SJSA1 (cell line): ENCODE data around the gene C17orf75. TPM values are rescaled to one million over a fixed set of nuclear protein-coding genes. Genes with fewer than 3 reads are reported as not detected.

Source experiments
- DNase-seq, 2 experiments: peaks; one replicate each; pipeline ENCODE4 v3.0.0-alpha.2; 2015 to 2020; ENCODE audit warnings: low spot score in 2 of 2, low read depth in 1 of 2
- H3K27ac ChIP-seq: fragments of 250-450 bp; sonication (Bioruptor Pico); 2 replicates; pipeline ENCODE4 v1.5.1; 2020; ENCODE audit warnings: mild to moderate bottlenecking, moderate library complexity
- H3K27me3 ChIP-seq: fragments of 250-450 bp; sonication (Bioruptor Pico); replicated peaks from 2 replicates; pipeline ENCODE4 v1.5.1; 2020; ENCODE audit warnings: mild to moderate bottlenecking, moderate library complexity
- H3K36me3 ChIP-seq: fragments of 250-450 bp; sonication (Bioruptor Pico); 2 replicates; pipeline ENCODE4 v1.5.1; 2020; ENCODE audit warnings: mild to moderate bottlenecking
- H3K4me1 ChIP-seq: fragments of 250-450 bp; sonication (Bioruptor Pico); replicated peaks from 2 replicates; pipeline ENCODE4 v1.6.1; 2021; ENCODE audit warnings: mild to moderate bottlenecking
- H3K4me3 ChIP-seq: fragments of 250-450 bp; sonication (Bioruptor Pico); 2 replicates; pipeline ENCODE4 v1.5.1; 2020; ENCODE audit warnings: mild to moderate bottlenecking
- H3K9me3 ChIP-seq: fragments of 250-450 bp; sonication (Bioruptor Pico); replicated peaks from 2 replicates; pipeline ENCODE4 v1.5.1; 2020; ENCODE audit warnings: mild to moderate bottlenecking
- total RNA-seq: library from RNA; depleted of rRNA; stranded (reverse); fragments of >200 nt; shearing (Covaris generic); gene quantifications from 2 replicates; pipeline ENCODE4 v1.2.3, GENCODE V29; 2014

C17orf75 gene
- total RNA-seq, 1 experiment from 2014 or later = 16.5 TPM

DNA sequence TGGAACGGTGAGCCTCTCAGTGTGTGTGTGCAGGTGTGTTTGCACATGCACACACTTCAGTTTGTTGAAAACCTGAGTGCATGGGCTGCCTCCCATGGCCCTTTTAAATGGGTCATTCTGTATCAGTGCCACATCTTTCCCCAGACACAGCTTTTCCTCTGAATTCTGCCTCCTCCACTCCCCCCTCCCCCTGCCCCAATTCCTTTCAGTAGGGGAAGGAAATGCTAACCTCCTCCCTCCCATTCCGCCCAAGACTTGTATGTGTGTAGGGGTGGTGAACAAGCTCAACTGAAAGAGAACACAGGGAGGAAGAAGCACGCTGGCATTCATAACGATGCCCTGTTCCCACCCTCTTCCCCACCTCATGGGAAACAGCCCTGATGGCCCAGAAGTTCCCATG, 34.3 kb downstream of the C17orf75 start:
- H3K9me3 ChIP-seq = no peaks in the 10 kb centered on the region
- no peaks in the 10 kb centered on the region for H3K4me1 ChIP-seq
- H3K27me3 ChIP-seq = no peaks in the 10 kb centered on the region; the same call in 1 of the 2 replicates
- H3K4me3 ChIP-seq = no peak overlapping the region
- H3K27ac ChIP-seq = no peak overlapping the region
- DNase-seq = no peak
- H3K36me3 ChIP-seq = no peaks in the 10 kb centered on the region

DNA sequence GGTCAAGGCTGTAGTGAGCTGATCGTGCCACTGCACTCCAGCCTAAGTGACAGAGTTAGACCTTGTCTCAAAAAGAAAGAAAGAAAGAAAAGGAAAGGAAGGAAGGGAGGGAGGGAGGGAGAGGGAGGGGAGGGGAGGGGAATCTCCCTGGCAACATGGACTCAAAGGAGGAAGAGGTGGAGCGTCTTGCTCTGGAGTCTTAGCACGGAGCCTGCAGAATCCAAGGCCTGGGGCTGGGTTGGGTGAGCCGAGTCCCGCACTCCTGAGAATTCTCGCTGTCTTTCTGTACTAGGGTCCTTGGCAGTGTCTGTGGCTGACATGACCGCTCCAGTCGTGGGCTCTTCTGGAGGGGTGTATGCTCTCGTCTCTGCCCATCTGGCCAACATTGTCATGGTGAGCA, 36.9 kb downstream of the C17orf75 start:
- Histone ChIP-seq H3K27me3 (no peaks in the 10 kb centered on the region; the same call in 1 of the 2 replicates), H3K4me3 (no peak overlapping the region), H3K4me1 (no peaks in the 10 kb centered on the region), H3K27ac (no peak overlapping the region), H3K36me3 (no peaks in the 10 kb centered on the region), H3K9me3 (no peaks in the 10 kb centered on the region)
- DNase-seq = no peak

DNA sequence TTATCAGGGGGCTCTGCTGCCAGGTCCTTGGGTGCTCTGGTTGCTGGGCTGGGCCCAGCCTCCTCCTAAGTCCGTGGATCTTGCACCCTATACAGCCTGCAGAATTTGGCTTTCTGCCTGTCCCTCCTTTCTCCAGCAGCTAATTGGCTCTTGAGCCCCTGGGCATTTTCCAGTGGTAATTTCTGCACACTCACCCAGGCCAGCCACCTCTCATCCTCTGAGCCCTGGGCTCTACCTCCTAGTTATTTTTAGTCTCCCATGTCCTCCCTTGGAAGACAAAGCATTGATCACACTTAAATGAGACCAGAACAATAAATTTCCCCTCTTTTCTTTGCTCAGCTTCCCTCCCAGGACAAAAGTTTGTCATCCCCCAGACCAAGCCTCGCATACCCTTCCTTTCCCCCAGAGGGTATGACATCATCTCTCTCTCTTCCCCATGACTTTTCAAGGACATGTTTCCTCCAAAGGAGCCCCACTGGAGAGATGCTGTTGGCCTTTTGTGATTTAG, 38.1 kb downstream of the C17orf75 start:
- Histone ChIP-seq H3K9me3 (no peaks in the 10 kb centered on the region), H3K4me1 (no peaks in the 10 kb centered on the region), H3K27ac (no peak overlapping the region), H3K36me3 (no peaks in the 10 kb centered on the region), H3K4me3 (no peak overlapping the region), H3K27me3 (no peaks in the 10 kb centered on the region; the same call in 1 of the 2 replicates)
- DNase-seq = no peak

DNA sequence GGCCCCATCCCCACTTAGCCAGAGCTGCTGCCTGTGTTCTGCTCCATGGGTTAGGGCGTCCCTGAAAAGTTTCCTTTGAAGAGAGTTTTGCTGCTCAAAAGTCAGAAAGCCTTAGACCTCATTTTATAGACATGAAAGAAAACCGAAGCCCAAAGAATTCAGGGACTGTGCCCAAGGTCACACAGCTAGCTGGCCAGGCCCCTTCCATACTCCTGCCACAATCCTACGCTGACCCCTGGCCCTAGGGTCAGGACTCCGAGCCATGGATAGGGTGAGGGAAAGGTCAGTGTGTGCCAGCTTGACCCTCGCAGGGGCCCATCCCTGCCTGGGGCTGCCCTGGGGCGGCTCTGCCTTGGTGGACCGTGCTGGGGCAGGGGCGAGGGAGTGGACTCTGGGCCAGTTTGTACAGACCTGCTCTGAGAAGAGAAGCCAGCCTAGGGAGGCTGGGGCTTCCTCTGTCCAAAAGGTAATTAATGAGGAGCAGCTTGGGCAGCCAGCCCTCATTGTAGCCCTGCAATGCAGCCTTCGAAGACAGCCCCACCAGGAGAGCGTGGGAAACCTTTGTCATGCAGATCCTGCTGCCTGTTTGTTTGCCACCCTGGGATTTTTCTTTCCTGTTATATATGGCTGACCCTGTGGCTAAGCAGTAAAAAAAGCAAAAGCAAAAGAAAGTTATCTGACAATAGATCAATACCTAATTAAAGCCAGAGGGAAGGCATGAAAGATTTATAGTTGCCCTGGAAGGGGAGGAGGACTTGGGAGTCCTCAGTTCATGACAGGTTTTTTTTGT, 38.9 kb downstream of the C17orf75 start:
- Histone ChIP-seq H3K4me1 (no peaks in the 10 kb centered on the region), H3K27ac (no peak overlapping the region), H3K9me3 (no peaks in the 10 kb centered on the region), H3K36me3 (no peaks in the 10 kb centered on the region), H3K27me3 (no peaks in the 10 kb centered on the region; the same call in 1 of the 2 replicates), H3K4me3 (no peak overlapping the region)
- DNase-seq = no peak

DNA sequence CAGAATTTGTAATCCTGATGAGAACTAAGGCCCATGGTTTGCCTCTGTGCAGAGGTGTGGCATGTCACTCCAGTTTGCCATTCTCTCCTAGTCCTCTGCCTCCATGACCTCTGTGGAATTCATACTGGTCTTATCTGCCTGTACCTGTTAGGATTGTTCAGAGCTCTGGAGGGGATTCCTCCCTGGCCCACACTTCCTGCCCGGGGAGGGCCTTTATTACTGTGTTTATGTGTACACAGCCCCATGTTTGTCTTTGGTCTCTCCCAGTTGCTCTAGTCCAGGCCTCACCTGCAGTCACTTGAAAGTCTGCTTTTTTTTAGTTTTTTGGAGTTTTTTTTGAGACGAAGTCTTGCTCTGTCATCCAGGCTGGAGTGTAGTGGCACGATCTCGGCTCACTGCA, 39.9 kb downstream of the C17orf75 start:
- Histone ChIP-seq H3K9me3 (no peaks in the 10 kb centered on the region), H3K27ac (no peak overlapping the region), H3K4me1 (no peaks in the 10 kb centered on the region), H3K27me3 (no peaks in the 10 kb centered on the region; the same call in 1 of the 2 replicates), H3K4me3 (no peak overlapping the region), H3K36me3 (no peaks in the 10 kb centered on the region)
- DNase-seq = no peak

DNA sequence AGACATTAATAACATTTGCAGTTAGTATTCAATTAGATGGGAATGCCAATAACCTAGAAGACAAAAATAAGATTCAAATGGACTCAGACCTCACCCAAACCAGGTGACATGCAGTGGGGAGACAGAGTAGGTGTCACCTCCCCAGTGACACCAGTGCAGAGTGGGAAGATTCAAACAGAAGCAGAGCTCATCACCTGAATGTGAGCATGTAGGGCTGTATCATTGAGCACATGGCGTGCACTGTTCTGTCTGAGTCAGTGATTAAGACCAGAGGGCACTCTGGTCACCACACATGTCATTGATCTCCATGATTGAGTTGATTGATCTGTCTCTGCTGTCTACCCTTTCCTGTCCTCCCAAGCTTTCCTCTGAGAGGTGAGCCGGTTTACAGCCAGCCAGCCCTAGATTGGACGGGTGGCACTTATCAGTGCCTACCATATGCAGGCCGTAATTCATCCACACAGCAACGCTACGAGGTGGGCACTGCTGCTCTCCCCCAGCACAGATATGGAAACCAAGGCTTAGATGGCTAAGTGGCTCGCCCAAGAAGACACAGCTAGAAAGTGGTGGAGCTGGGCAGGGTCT, 42.3 kb downstream of the C17orf75 start:
- no peaks in the 10 kb centered on the region for H3K9me3 ChIP-seq
- H3K27ac ChIP-seq = no peak overlapping the region
- H3K27me3 ChIP-seq = no peaks in the 10 kb centered on the region
- no peak for DNase-seq
- H3K36me3 ChIP-seq = no peaks in the 10 kb centered on the region
- no peaks in the 10 kb centered on the region for H3K4me1 ChIP-seq
- no peak overlapping the region for H3K4me3 ChIP-seq

DNA sequence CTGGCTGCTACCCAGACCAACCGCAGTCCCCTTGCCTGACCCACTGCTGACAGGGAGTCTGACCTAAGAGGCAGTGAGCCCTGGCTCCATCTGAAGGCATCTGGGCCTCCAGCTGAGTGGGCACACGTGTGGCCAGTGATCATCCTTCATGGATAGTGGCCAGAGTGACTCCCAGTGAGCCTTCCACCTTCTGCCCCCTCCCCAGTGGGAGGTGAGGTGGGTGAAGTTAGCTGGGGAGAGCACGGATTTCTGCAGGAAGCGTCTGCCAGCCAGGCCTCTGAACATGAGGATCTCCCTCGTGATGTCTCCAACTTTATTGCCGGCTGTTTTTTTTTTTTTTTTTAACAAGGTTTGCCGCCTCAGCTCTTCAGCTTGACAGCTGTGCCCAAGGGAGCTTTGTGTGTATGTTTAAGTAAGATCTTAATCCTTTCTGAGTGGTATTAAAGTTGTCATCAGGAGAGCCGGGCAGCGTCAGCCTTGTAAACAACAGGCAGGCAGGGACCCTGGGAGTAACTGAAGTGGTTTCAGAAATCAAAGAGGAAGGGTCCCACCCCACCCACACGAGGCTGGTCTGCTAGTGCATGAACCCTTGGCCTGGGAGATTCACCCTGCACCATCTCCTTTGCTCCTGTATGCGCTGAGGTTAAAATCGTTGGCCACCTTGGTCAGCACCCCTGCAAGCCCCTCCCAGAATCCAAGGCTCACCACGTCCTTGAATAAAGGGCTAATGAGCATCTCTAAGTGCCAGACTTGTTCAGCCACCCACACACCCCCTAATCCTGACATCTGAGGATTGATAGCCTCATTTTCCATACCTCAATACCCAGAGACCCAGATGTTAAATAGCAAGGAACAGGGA, 43.0 kb downstream of the C17orf75 start:
- DNase-seq = no peak

DNA sequence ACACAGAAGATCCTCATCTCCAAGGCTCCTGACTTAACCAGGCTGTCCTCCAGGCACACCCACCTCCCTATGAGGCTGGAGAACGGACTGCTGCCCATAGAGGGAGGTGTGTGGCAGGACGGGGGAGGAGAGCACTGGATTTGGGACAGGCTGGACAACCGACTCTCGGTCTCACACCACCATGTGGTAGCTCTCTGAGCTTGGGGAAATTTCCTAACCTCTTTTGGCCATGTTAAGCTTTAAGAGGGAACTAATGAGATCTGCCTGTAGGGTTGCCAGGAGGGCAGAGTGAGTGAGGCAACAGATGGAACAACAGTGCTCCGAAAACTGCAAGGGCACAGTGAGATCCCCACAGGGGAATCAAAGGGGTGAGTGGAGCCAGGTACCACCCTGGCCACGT, 43.7 kb downstream of the C17orf75 start:
- no peaks in the 10 kb centered on the region for H3K4me1 ChIP-seq
- no peak overlapping the region for H3K4me3 ChIP-seq
- no peaks in the 10 kb centered on the region for H3K36me3 ChIP-seq
- H3K9me3 ChIP-seq = no peaks in the 10 kb centered on the region
- H3K27ac ChIP-seq = no peak overlapping the region
- H3K27me3 ChIP-seq = no peaks in the 10 kb centered on the region
- no peak for DNase-seq

More for the DNA sequence above, 43.0 kb downstream of the C17orf75 start:
- no peak overlapping the region for H3K4me3 ChIP-seq
- no peaks in the 10 kb centered on the region for H3K4me1 ChIP-seq
- no peaks in the 10 kb centered on the region for H3K27me3 ChIP-seq
- H3K9me3 ChIP-seq = no peaks in the 10 kb centered on the region
- H3K27ac ChIP-seq = no peak overlapping the region
- H3K36me3 ChIP-seq = no peaks in the 10 kb centered on the region

DNA sequence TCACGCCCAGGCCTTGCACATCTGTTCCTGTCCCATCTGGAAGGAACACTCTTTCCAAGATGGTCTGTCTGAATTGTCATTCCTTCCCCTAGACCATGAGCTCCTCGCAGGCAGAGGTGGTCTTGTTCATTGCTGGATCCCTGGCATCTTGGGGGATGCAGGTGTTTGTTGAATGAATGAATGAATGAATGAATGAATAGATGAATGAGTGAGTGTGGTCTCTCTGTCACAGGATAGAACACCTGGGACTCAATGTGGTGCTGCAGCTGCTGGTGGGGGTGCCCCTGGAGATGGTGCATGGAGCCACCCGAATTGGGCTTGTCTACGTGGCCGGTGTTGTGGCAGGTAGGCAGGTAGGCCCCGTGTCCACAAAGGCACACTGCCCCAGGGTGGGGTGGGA, 44.1 kb downstream of the C17orf75 start:
- DNase-seq = no peak
- H3K4me3 ChIP-seq = no peak overlapping the region
- no peaks in the 10 kb centered on the region for H3K4me1 ChIP-seq
- H3K9me3 ChIP-seq = no peaks in the 10 kb centered on the region
- H3K36me3 ChIP-seq = no peaks in the 10 kb centered on the region
- no peaks in the 10 kb centered on the region for H3K27me3 ChIP-seq
- H3K27ac ChIP-seq = no peak overlapping the region

DNA sequence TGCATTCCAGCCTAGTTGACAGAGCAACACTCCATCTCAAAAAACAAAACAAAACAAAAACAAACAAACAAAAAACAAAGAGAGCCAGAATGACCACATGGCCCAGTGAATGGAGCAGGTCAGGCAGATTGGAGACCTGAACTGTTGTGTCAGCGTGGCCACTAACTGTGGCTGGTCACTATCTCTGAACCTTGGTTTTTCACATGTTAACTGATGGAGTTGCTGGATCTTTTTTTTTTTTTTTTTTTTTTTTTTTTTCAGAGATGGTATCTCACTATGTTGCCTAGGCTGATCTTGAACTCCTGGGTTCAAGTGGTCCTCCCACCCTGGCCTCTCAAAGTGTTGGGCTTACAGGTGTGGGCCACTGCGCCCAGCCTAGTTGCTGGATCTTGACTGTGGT, 44.5 kb downstream of the C17orf75 start:
- Histone ChIP-seq H3K36me3 (no peaks in the 10 kb centered on the region), H3K27ac (no peak overlapping the region), H3K27me3 (no peaks in the 10 kb centered on the region), H3K4me1 (no peaks in the 10 kb centered on the region), H3K4me3 (no peak overlapping the region), H3K9me3 (no peaks in the 10 kb centered on the region)
- DNase-seq = no peak

DNA sequence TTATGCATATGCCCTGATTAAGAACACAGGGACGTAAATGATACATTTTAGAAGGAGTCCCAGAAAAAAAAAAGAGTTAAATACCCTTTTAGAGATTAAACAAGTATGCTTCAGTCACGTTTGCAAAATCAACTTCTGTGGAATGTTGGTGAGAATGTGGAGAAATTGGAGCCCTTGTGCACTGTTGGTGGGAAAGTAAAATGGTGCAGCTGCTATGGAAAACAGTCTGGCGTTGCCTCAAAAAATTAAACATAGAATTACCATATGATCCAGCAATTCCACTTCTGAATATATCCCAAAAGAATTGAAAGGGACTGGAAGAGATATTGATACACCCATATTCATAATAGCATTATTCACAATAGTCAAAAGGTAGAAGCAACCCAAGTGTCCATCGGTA, 49.9 kb downstream of the C17orf75 start:
- H3K4me3 ChIP-seq = no peak overlapping the region
- no peak for DNase-seq
- no peaks in the 10 kb centered on the region for H3K9me3 ChIP-seq
- H3K27me3 ChIP-seq = no peaks in the 10 kb centered on the region
- H3K4me1 ChIP-seq = no peaks in the 10 kb centered on the region
- H3K27ac ChIP-seq = no peak overlapping the region
- no peaks in the 10 kb centered on the region for H3K36me3 ChIP-seq

DNA sequence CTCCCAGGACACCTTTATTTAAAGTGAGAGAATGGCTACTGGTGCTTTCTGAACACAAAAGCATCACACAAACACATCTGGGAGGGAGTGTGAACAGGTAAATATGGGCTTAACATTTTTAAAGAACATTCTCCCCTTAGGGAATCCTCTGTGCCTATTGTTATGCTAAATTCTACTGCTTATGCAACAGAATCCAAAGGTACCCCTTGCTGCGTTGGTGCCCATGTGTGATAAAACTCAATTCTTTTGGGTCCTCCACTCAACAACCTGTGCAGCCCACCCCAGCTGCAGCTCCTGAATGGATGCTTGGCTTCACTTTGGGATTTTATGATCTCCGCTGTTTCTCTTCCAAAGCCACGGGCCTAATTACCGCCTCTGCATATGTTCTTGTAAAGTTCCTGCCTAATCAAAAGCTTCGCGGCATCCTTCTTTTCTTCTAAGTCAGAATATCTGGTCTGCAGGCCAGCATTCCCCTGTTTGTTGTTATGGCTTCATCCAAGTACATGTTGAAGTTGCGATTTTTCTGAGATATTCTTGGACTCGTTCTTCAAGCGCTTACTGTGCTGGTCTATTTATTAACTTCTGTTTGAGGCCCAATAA, 52.4 kb downstream of the C17orf75 start:
- no peaks in the 10 kb centered on the region for H3K27me3 ChIP-seq
- no peak for DNase-seq
- H3K36me3 ChIP-seq = no peaks in the 10 kb centered on the region
- no peak overlapping the region for H3K4me3 ChIP-seq
- no peaks in the 10 kb centered on the region for H3K9me3 ChIP-seq
- no peaks in the 10 kb centered on the region for H3K4me1 ChIP-seq
- H3K27ac ChIP-seq = no peak overlapping the region

DNA sequence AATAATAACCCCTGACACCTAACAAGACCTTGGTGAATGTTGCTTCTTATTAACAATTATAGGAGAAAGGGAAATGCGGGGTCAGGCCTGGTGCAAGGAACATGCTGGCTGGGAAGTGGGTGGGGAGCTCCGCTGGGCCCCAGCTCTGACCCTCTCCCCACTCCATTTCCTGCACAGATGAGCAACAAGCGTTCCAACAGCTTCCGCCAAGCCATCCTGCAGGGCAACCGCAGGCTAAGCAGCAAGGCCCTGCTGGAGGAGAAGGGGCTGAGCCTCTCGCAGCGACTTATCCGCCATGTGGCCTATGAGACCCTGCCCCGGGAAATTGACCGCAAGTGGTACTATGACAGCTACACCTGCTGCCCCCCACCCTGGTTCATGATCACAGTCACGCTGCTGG, 53.4 kb downstream of the C17orf75 start:
- Histone ChIP-seq H3K36me3 (no peaks in the 10 kb centered on the region), H3K4me1 (no peaks in the 10 kb centered on the region), H3K27ac (no peak overlapping the region), H3K27me3 (no peaks in the 10 kb centered on the region), H3K9me3 (no peaks in the 10 kb centered on the region), H3K4me3 (no peak overlapping the region)
- no peak for DNase-seq
